ENCODE results near the gene EPHB2. TPM values are rescaled to one million over a fixed set of nuclear protein-coding genes. Genes with fewer than 3 reads are reported as not detected.
"Not testable (repeated sequence)": the region's sequence is repeated elsewhere in the genome, so short reads cannot be mapped to it uniquely, and the experiment has no call there.

The EPHB2 gene
- total RNA-seq, 1 experiment from 2014 or later: 0.79 TPM

- Mint-ChIP-seq H3K9me3 (ENCODE audit: unreplicated experiment) (no peaks in the 10 kb centered on the region), H3K4me1 (ENCODE audit: insufficient read depth, unreplicated experiment) (no peaks in the 10 kb centered on the region), H3K4me3 (ENCODE audit: unreplicated experiment) (no peak overlapping the region), H3K27ac (ENCODE audit: low read depth, unreplicated experiment) (no peak overlapping the region), H3K27me3 (ENCODE audit: insufficient read depth, unreplicated experiment) (peaks cover 22% of the 10 kb centered on the region), H3K36me3 (ENCODE audit: insufficient read depth, unreplicated experiment) (no peaks in the 10 kb centered on the region)
- POLR2A ChIA-PET: interaction anchor here (0.6 kb wide), 1 partner anchor 55 kb away, joined by 3 read pairs; no protein-coding TSS in a partner anchor
- intact Hi-C loops (cut with micrococcal nuclease): no loop called here
- no peak for DNase-seq (ENCODE audit: unreplicated experiment)
- no peak for TF ChIP-seq CTCF (IDR thresholded peaks at IDR 0.05; ENCODE audit: unreplicated experiment)
- BruUV-seq (replicated peaks): no TSS peak
- CTCF ChIA-PET: interaction anchor here (1.0 kb wide), 1 partner anchor 47 kb away, joined by 3 read pairs; no protein-coding TSS in a partner anchor
Measured at GRCh38 chr1:22841860-22842281, 131.2 kb downstream of the EPHB2 start.

GRCh38 chr1:22843441-22844183 lies 133.0 kb downstream of the EPHB2 start:
- POLR2A ChIA-PET: interaction anchor here (0.7 kb wide), 1 partner anchor 11 kb away, joined by 4 read pairs; no protein-coding TSS in a partner anchor
- BruUV-seq (replicated peaks); H3K36me3 Mint-ChIP-seq (ENCODE audit: insufficient read depth, unreplicated experiment); H3K27ac Mint-ChIP-seq (ENCODE audit: low read depth, unreplicated experiment); intact Hi-C loops (cut with micrococcal nuclease); H3K4me3 Mint-ChIP-seq (ENCODE audit: unreplicated experiment); DNase-seq (ENCODE audit: unreplicated experiment); H3K9me3 Mint-ChIP-seq (ENCODE audit: unreplicated experiment); H3K4me1 Mint-ChIP-seq (ENCODE audit: insufficient read depth, unreplicated experiment): not testable (repeated sequence)
- H3K27me3 Mint-ChIP-seq (ENCODE audit: insufficient read depth, unreplicated experiment): peaks cover 24% of the 10 kb centered on the region
- CTCF ChIA-PET: interaction anchor here (0.6 to 1.2 kb wide), 2 partner anchors 24 to 45 kb away, joined by 3 to 5 read pairs; no protein-coding TSS in a partner anchor

- Mint-ChIP-seq H3K27me3 (ENCODE audit: insufficient read depth, unreplicated experiment) (peaks cover 24% of the 10 kb centered on the region), H3K4me3 (ENCODE audit: unreplicated experiment) (no peak overlapping the region), H3K9me3 (ENCODE audit: unreplicated experiment) (no peaks in the 10 kb centered on the region), H3K27ac (ENCODE audit: low read depth, unreplicated experiment) (no peak overlapping the region), H3K4me1 (ENCODE audit: insufficient read depth, unreplicated experiment) (no peaks in the 10 kb centered on the region), H3K36me3 (ENCODE audit: insufficient read depth, unreplicated experiment) (no peaks in the 10 kb centered on the region)
- intact Hi-C loops (cut with micrococcal nuclease): no loop called here
- ChIA-PET POLR2A (no interaction called here), CTCF (interaction anchor here (0.6 kb wide), 1 partner anchor 23 kb away, joined by 3 read pairs; no protein-coding TSS in a partner anchor)
- BruUV-seq (replicated peaks): no TSS peak
- DNase-seq (ENCODE audit: unreplicated experiment): no peak
- no peak for TF ChIP-seq CTCF (IDR thresholded peaks at IDR 0.05; ENCODE audit: unreplicated experiment)
Measured at GRCh38 chr1:22844621-22845020, 134.0 kb downstream of the EPHB2 start.

GRCh38 chr1:22845398-22845935 lies 134.8 kb downstream of the EPHB2 start:
- Mint-ChIP-seq H3K4me3 (ENCODE audit: unreplicated experiment) (no peak overlapping the region), H3K27me3 (ENCODE audit: insufficient read depth, unreplicated experiment) (peaks cover 24% of the 10 kb centered on the region), H3K36me3 (ENCODE audit: insufficient read depth, unreplicated experiment) (no peaks in the 10 kb centered on the region), H3K4me1 (ENCODE audit: insufficient read depth, unreplicated experiment) (peaks cover 2% of the 10 kb centered on the region), H3K9me3 (ENCODE audit: unreplicated experiment) (no peaks in the 10 kb centered on the region), H3K27ac (ENCODE audit: low read depth, unreplicated experiment) (no peak overlapping the region)
- intact Hi-C loops (cut with micrococcal nuclease): no loop called here
- BruUV-seq (replicated peaks): no TSS peak
- no peak for TF ChIP-seq CTCF (IDR thresholded peaks at IDR 0.05; ENCODE audit: unreplicated experiment)
- no peak for DNase-seq (ENCODE audit: unreplicated experiment)
- POLR2A ChIA-PET: no interaction called here
- CTCF ChIA-PET: interaction anchor here (0.6 kb wide), 1 partner anchor 544 kb away, joined by 3 read pairs; no protein-coding TSS in a partner anchor

All from MCF 10A (cell line).